ENCODE data around the gene WFDC10A.
"Not testable (repeated sequence)": the region's sequence is repeated elsewhere in the genome, so short reads cannot be mapped to it uniquely, and the experiment has no call there.

WFDC10A gene

GRCh38 chr20:45629496-45630100 is at the start of gene WFDC10A:
Gene WFDC10A, plus strand, starts transcription at chr20:45629739. Its CDS starts 75 bp downstream, at chr20:45629814.
- peak; percentile 30 to 45 for DNase-seq

GRCh38 chr20:45581702-45582101 is 47.8 kb upstream of the WFDC10A start:
- no peak for DNase-seq

GRCh38 chr20:45583502-45583901 is 46.0 kb upstream of the WFDC10A start:
- DNase-seq, result no peak

GRCh38 chr20:45584294-45584693 is 45.2 kb upstream of the WFDC10A start:
- DNase-seq, result not testable (repeated sequence)

GRCh38 chr20:45585986-45586385 is 43.6 kb upstream of the WFDC10A start:
- DNase-seq, result not testable (repeated sequence)

GRCh38 chr20:45588800-45589199 is 40.7 kb upstream of the WFDC10A start:
- DNase-seq, result no peak

GRCh38 chr20:45589725-45590124 is 39.8 kb upstream of the WFDC10A start:
- DNase-seq, result no peak

- peak; percentile 2 to 14 for DNase-seq
Observed at GRCh38 chr20:45592574-45593189, 36.9 kb upstream of the WFDC10A start.

- DNase-seq, result no peak
Observed at GRCh38 chr20:45593498-45593897, 36.0 kb upstream of the WFDC10A start.

- no peak for DNase-seq
Observed at GRCh38 chr20:45595235-45595634, 34.3 kb upstream of the WFDC10A start.

- DNase-seq, result no peak
Observed at GRCh38 chr20:45607810-45608209, 21.7 kb upstream of the WFDC10A start.

- peak; percentile 64 to 74 for DNase-seq
Observed at GRCh38 chr20:45611054-45611453, 18.5 kb upstream of the WFDC10A start.

- DNase-seq, result no peak
Observed at GRCh38 chr20:45612314-45612713, 17.2 kb upstream of the WFDC10A start.

- DNase-seq, result no peak
Observed at GRCh38 chr20:45617591-45617990, 11.9 kb upstream of the WFDC10A start.

- DNase-seq, result no peak
Observed at GRCh38 chr20:45621593-45621992, 7.9 kb upstream of the WFDC10A start.

- no peak for DNase-seq
Observed at GRCh38 chr20:45626540-45626939, 3.0 kb upstream of the WFDC10A start.

GRCh38 chr20:45630371-45630770 is 832 bp downstream of the WFDC10A start:
- no peak for DNase-seq

GRCh38 chr20:45631184-45631583 is 1.6 kb downstream of the WFDC10A start, which contains the start of gene WFDC9:
Gene WFDC9, minus strand, starts transcription at chr20:45631284. Its CDS starts 21,103 bp downstream, at chr20:45610181.
- no peak for DNase-seq

- DNase-seq, result no peak
Observed at GRCh38 chr20:45636513-45636912, 7.0 kb downstream of the WFDC10A start.

- no peak for DNase-seq
Observed at GRCh38 chr20:45639687-45640086, 10.1 kb downstream of the WFDC10A start.

- DNase-seq, result not testable (repeated sequence)
Observed at GRCh38 chr20:45641076-45641475, 11.5 kb downstream of the WFDC10A start.

GRCh38 chr20:45645869-45646268 is 16.3 kb downstream of the WFDC10A start:
- not testable (repeated sequence) for DNase-seq

- DNase-seq, result no peak
Observed at GRCh38 chr20:45646875-45647274, 17.3 kb downstream of the WFDC10A start.

- no peak for DNase-seq
Observed at GRCh38 chr20:45647441-45648050, 18.0 kb downstream of the WFDC10A start.
